ENCODE data around the gene ACTN1.

ACTN1 gene

GRCh38 chr14:68913516-68913915, 65.6 kb downstream of the ACTN1 start:
- Histone ChIP-seq H2AFZ (ENCODE audit: low read depth) (no peak overlapping the region), H3K27ac (no peak overlapping the region), H4K20me1 (ENCODE audit: insufficient read depth) (no peaks in the 10 kb centered on the region), H3K9ac (no peak overlapping the region), H3K79me2 (ENCODE audit: insufficient read depth, low read depth) (no peaks in the 10 kb centered on the region), H3K36me3 (ENCODE audit: insufficient read depth) (no peaks in the 10 kb centered on the region), H3K4me3 (IDR thresholded peaks at IDR 0.05; ENCODE audit: insufficient read depth, low read depth, low read length) (no peak overlapping the region), H3K4me1 (ENCODE audit: low read depth, poor library complexity, severe bottlenecking) (peaks cover 10% of the 10 kb centered on the region), H3K27me3 (ENCODE audit: insufficient read depth, low read depth) (no peaks in the 10 kb centered on the region), H3K4me2 (no peak overlapping the region)
- TF ChIP-seq, protein P1, sequence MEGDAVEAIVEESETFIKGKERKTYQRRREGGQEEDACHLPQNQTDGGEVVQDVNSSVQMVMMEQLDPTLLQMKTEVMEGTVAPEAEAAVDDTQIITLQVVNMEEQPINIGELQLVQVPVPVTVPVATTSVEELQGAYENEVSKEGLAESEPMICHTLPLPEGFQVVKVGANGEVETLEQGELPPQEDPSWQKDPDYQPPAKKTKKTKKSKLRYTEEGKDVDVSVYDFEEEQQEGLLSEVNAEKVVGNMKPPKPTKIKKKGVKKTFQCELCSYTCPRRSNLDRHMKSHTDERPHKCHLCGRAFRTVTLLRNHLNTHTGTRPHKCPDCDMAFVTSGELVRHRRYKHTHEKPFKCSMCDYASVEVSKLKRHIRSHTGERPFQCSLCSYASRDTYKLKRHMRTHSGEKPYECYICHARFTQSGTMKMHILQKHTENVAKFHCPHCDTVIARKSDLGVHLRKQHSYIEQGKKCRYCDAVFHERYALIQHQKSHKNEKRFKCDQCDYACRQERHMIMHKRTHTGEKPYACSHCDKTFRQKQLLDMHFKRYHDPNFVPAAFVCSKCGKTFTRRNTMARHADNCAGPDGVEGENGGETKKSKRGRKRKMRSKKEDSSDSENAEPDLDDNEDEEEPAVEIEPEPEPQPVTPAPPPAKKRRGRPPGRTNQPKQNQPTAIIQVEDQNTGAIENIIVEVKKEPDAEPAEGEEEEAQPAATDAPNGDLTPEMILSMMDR (conservative IDR thresholded peaks at IDR 0.05; ENCODE audit: low read depth, low read length): no peak

- H4K20me1 ChIP-seq (ENCODE audit: insufficient read depth): no peaks in the 10 kb centered on the region
- H3K4me3 ChIP-seq (IDR thresholded peaks at IDR 0.05; ENCODE audit: insufficient read depth, low read depth, low read length): no peak overlapping the region
- H3K27ac ChIP-seq: no peak overlapping the region
- H2AFZ ChIP-seq (ENCODE audit: low read depth): no peak overlapping the region
- TF ChIP-seq, protein P1 (conservative IDR thresholded peaks at IDR 0.05; ENCODE audit: low read depth, low read length): peak; percentile 86
- no peak overlapping the region for H3K9ac ChIP-seq
- H3K36me3 ChIP-seq (ENCODE audit: insufficient read depth): no peaks in the 10 kb centered on the region
- 0 out of 2 replicates have a peak overlapping the region, but pooled peaks have one; percentile 7 for H3K4me2 ChIP-seq
- H3K27me3 ChIP-seq (ENCODE audit: insufficient read depth, low read depth): no peaks in the 10 kb centered on the region
- peaks cover 10% of the 10 kb centered on the region for H3K4me1 ChIP-seq (ENCODE audit: low read depth, poor library complexity, severe bottlenecking)
- no peaks in the 10 kb centered on the region for H3K79me2 ChIP-seq (ENCODE audit: insufficient read depth, low read depth)
These were observed 67.4 kb downstream of the ACTN1 start for GRCh38 chr14:68911594-68912227.

- Histone ChIP-seq H3K27ac (no peak overlapping the region), H3K27me3 (ENCODE audit: insufficient read depth, low read depth) (no peaks in the 10 kb centered on the region), H3K4me1 (ENCODE audit: low read depth, poor library complexity, severe bottlenecking) (peaks cover 10% of the 10 kb centered on the region), H4K20me1 (ENCODE audit: insufficient read depth) (no peaks in the 10 kb centered on the region), H3K4me3 (IDR thresholded peaks at IDR 0.05; ENCODE audit: insufficient read depth, low read depth, low read length) (no peak overlapping the region), H3K79me2 (ENCODE audit: insufficient read depth, low read depth) (no peaks in the 10 kb centered on the region), H3K9ac (no peak overlapping the region), H3K36me3 (ENCODE audit: insufficient read depth) (no peaks in the 10 kb centered on the region), H3K4me2 (no peak overlapping the region), H2AFZ (ENCODE audit: low read depth) (no peak overlapping the region)
- TF ChIP-seq, protein P1 (conservative IDR thresholded peaks at IDR 0.05; ENCODE audit: low read depth, low read length): no peak
These were observed 68.6 kb downstream of the ACTN1 start for GRCh38 chr14:68910540-68910939.

GRCh38 chr14:68908803-68909202, 70.3 kb downstream of the ACTN1 start:
- no peaks in the 10 kb centered on the region for H3K79me2 ChIP-seq (ENCODE audit: insufficient read depth, low read depth)
- peaks cover 10% of the 10 kb centered on the region for H3K4me1 ChIP-seq (ENCODE audit: low read depth, poor library complexity, severe bottlenecking)
- no peak overlapping the region for H3K9ac ChIP-seq
- H3K27ac ChIP-seq: no peak overlapping the region
- no peak overlapping the region for H3K4me2 ChIP-seq
- H3K36me3 ChIP-seq (ENCODE audit: insufficient read depth): no peaks in the 10 kb centered on the region
- no peak overlapping the region for H3K4me3 ChIP-seq (IDR thresholded peaks at IDR 0.05; ENCODE audit: insufficient read depth, low read depth, low read length)
- no peak overlapping the region for H2AFZ ChIP-seq (ENCODE audit: low read depth)
- TF ChIP-seq, protein P1 (conservative IDR thresholded peaks at IDR 0.05; ENCODE audit: low read depth, low read length): no peak
- no peaks in the 10 kb centered on the region for H3K27me3 ChIP-seq (ENCODE audit: insufficient read depth, low read depth)
- no peaks in the 10 kb centered on the region for H4K20me1 ChIP-seq (ENCODE audit: insufficient read depth)

All from KMS-11 (cell line).